Endothelial cell (in vitro differentiated cells): ENCODE data around the gene SEC31A. TPM values are rescaled to one million over a fixed set of nuclear protein-coding genes. Genes with fewer than 3 reads are reported as not detected.

Experiments used
- DNase-seq: peaks from one replicate; pipeline ENCODE4 v3.0.0; 2021; ENCODE audit warnings: low spot score
- H3K27ac Mint-ChIP-seq: one replicate; pipeline ENCODE4 v1.8.0; 2021; ENCODE audit warnings: mixed read lengths, inconsistent platforms; ENCODE audit not compliant: unreplicated experiment
- H3K27me3 Mint-ChIP-seq: one replicate; pipeline ENCODE4 v1.8.0; 2021; ENCODE audit warnings: mild to moderate bottlenecking, moderate library complexity, mixed read lengths, inconsistent platforms; ENCODE audit not compliant: unreplicated experiment
- H3K36me3 Mint-ChIP-seq: one replicate; pipeline ENCODE4 v1.8.0; 2021; ENCODE audit warnings: mild to moderate bottlenecking, low read depth, mixed read lengths, inconsistent platforms; ENCODE audit not compliant: unreplicated experiment
- H3K4me1 Mint-ChIP-seq: one replicate; pipeline ENCODE4 v1.8.0; 2021; ENCODE audit warnings: mild to moderate bottlenecking, mixed read lengths, inconsistent platforms; ENCODE audit not compliant: unreplicated experiment
- H3K4me3 Mint-ChIP-seq: one replicate; pipeline ENCODE4 v1.8.0; 2021; ENCODE audit warnings: mild to moderate bottlenecking, mixed read lengths, inconsistent platforms; ENCODE audit not compliant: unreplicated experiment
- H3K9me3 Mint-ChIP-seq: one replicate; pipeline ENCODE4 v1.8.0; 2021; ENCODE audit warnings: mixed read lengths, inconsistent platforms; ENCODE audit not compliant: unreplicated experiment
- total RNA-seq: library from RNA; stranded (reverse); fragmentation: NEBNext Ultra II Directional; extraction: Animal tissue kit (Norgen Biotek cat#: 25700); gene quantifications from one replicate; pipeline ENCODE4 v1.2.1, GENCODE V29; 2021; ENCODE audit not compliant: unreplicated experiment
- TF ChIP-seq, protein P1 (sequence below): fragments of 200-600 bp; sonication (generic); IDR thresholded peaks from one replicate; pipeline ENCODE4 v1.5.0; 2021; ENCODE audit warnings: antibody characterized with exemption; ENCODE audit not compliant: unreplicated experiment

Gene SEC31A
- total RNA-seq, 1 donor from 2014 or later, result 172 TPM

DNA sequence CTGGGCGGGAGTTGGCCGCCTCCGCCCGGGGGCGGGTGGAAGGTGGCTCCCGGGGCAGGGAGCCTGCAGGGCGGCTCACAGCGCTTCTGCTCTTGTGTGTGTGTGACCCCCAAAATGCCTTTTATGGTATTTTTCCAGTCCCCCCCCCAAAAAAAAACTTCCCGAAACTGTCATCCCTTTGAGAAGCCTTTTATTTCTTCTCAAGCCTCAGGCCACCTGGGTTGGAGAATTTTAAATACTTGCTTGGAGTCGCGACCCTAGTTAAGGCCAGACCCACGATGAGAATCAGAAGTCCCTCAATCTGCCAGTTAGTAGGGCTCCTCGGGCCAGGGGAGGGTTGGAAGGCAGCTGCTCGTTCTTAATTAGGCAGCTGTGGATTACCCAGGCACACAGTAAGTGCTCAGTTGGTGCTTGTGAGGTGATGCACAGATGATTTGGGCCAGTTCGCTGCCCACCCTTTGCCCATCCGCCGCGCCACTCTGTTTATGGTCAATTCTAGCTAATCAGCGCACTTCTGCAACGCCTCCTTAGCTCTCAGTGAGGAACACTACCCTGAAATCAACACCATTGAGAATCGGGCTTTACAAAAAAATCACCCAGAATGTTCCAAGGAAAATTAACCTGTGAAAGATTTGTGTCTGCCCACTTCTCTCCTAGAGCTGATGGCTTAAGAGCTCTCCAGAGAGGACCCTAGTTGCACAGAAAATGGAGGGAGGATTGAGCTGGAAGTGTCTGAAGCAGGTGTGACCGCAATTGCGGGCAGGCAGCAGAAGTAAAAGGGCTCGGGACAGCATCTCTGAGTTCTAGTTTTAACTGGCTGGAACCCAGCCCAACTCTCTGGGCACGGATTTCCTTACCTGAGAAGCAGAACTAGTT, 91.7 kb downstream of the SEC31A start:
- H3K27me3 Mint-ChIP-seq, result peaks cover 29% of the 10 kb centered on the region
- peaks cover 16% of the 10 kb centered on the region for H3K4me1 Mint-ChIP-seq
- no peak overlapping the region for H3K27ac Mint-ChIP-seq
- H3K9me3 Mint-ChIP-seq, result no peaks in the 10 kb centered on the region
- H3K36me3 Mint-ChIP-seq, result no peaks in the 10 kb centered on the region
- no peak for DNase-seq
- TF ChIP-seq, protein P1, sequence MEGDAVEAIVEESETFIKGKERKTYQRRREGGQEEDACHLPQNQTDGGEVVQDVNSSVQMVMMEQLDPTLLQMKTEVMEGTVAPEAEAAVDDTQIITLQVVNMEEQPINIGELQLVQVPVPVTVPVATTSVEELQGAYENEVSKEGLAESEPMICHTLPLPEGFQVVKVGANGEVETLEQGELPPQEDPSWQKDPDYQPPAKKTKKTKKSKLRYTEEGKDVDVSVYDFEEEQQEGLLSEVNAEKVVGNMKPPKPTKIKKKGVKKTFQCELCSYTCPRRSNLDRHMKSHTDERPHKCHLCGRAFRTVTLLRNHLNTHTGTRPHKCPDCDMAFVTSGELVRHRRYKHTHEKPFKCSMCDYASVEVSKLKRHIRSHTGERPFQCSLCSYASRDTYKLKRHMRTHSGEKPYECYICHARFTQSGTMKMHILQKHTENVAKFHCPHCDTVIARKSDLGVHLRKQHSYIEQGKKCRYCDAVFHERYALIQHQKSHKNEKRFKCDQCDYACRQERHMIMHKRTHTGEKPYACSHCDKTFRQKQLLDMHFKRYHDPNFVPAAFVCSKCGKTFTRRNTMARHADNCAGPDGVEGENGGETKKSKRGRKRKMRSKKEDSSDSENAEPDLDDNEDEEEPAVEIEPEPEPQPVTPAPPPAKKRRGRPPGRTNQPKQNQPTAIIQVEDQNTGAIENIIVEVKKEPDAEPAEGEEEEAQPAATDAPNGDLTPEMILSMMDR, result no peak
- peak overlapping the region; percentile 84 for H3K4me3 Mint-ChIP-seq

DNA sequence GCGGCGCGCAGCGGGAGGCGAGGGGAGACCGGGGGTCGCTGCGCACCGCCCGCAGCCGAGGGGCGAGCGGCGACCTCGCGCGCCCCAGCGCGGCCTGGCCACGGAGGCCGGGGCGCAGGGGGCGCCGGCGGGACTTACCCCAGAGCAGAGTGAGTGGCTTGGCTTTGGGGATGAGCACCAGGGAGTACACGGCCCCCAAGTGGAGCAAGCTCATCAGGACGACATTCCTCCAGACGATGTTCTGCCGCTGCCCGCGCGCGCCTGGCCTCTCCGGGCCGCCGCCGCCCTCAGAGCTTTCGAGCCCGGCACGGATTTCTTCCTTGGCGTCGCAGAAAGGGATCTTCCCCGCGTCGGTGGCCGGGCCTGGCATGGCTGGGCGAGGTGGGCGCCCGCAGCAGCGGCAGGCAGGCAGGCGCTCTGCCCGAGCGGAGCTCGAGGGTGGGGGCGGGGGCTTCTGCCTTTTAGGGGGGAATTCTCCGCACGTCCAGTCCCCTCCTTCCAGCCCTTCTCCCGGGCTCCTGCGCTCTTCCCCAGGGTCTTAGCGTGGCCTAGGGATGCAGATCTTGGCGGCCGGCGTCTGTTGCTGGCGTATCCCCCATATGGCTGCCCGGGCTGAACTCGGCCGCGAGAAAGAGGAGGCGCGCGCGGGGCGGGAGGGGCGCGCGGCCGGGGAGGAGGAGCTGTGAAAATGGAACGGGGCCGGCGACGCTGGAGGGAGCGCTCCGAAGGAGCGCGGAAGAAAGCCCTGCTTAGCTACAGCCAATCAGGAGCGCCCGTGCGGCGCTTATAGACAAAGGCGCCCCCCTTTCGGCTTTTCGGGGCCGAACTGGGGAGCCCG, 92.6 kb downstream of the SEC31A start, which contains the start of gene SCD5:
TSS of gene SCD5 (minus strand) at position 629 of the 838 bp plus-strand sequence. CDS start at position 370, 259 bp downstream.
- Mint-ChIP-seq H3K9me3 (no peaks in the 10 kb centered on the region), H3K27me3 (peaks cover 32% of the 10 kb centered on the region), H3K4me1 (peaks cover 16% of the 10 kb centered on the region), H3K36me3 (no peaks in the 10 kb centered on the region), H3K4me3 (peak within 1 kb of the TSS; percentile 84), H3K27ac (no peak within 1 kb of the TSS)
- TF ChIP-seq, protein P1, result no peak
- peak; percentile 35 for DNase-seq

DNA sequence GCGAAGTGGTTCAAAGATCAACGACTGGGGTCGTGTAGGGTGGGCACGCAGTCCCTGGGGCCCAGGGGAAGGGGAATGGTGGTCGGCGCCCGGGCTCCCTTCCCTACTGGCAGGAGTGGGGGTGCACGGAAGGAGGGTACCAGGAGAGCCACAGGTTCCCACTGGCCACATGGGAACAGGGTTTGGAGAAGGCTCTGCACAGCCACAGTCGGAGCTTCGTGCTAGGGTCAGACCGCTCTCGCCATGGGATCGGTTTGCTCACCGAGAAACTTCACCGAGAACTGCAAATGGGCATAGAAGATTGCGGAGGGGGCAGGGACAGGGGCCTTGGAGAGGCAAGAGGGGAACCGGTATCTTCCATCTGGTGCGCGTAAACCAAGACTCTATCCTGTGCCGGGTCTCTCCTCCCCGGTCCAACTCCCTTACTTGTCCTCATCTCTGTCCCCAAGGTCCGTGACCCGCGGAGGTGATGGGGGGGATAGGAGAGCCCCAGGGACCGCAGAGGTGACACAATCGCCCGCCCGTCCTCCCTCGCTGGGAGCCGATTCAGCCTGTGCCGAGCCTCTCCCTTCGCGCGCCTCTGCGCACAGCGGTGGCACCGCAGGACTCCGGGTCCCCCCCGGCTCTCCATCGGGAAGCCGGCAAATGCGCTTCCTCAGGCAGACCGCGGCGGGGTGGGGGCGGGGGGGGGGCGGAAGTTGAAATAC, 93.4 kb downstream of the SEC31A start:
- Mint-ChIP-seq H3K27me3 (peaks cover 30% of the 10 kb centered on the region), H3K9me3 (no peaks in the 10 kb centered on the region), H3K4me3 (peak overlapping the region; percentile 77), H3K27ac (no peak overlapping the region), H3K4me1 (peaks cover 16% of the 10 kb centered on the region), H3K36me3 (no peaks in the 10 kb centered on the region)
- no peak for DNase-seq
- TF ChIP-seq, protein P1, result no peak

DNA sequence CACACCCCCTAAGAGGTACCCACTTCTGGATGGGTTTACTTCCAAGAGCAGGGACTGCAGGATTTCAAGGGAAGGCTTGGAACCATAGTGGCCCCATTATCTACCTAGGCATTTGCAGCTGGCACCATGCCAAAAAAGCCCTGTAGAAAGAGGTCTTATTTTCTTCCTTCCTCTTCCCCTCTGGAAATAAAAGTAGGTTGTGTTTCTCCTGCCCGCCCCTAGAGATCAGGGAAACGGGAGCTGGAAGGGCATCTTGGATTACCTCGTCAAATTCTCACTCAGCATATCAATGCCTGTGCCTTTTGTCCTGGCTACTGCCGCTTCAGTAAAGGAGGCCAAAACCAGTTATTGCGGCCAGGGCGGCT, 93.9 kb downstream of the SEC31A start:
- Mint-ChIP-seq H3K9me3 (no peaks in the 10 kb centered on the region), H3K36me3 (no peaks in the 10 kb centered on the region), H3K27ac (no peak overlapping the region), H3K4me3 (no peak overlapping the region), H3K27me3 (peaks cover 29% of the 10 kb centered on the region), H3K4me1 (peaks cover 16% of the 10 kb centered on the region)
- no peak for DNase-seq
- TF ChIP-seq, protein P1, result no peak
